HG03095 (cell line): ENCODE data around the gene KCTD7.
"Not testable (repeated sequence)": the region's sequence is repeated elsewhere in the genome, so short reads cannot be mapped to it uniquely, and the experiment has no call there.

Experiments
- ATAC-seq: cut with Tn5 transposase; IDR thresholded peaks from one replicate; pipeline ENCODE4 v1.9.1; 2021; ENCODE audit warnings: moderate library complexity; ENCODE audit not compliant: unreplicated experiment

The KCTD7 gene

DNA sequence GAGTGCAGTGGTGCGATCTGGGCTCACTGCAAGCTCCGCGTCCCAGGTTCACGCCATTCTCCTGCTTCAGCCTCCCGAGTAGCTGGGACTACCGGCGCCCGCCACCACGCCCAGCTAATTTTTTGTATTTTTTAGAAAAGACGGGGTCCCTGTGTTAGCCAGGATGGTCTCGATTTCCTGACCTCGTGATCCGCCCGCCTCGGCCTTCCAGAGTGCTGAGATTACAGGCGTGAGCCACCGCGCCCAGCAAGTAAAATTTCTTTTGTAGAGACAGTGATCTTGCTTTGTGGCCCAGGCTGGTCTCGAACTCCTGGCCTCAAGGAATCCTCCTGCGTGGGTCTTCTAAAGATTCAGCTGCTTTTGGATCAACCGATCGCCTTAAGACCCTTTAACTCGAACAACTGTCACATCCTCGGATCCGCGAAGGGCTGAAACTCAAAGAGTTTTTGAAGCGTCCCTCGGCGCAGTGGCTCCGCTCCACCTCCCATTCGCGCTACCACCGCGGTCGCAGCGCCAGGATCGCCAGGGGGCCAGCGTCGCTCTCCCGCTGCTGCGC, 25.1 kb downstream of the KCTD7 start:
- not testable (repeated sequence) for ATAC-seq

DNA sequence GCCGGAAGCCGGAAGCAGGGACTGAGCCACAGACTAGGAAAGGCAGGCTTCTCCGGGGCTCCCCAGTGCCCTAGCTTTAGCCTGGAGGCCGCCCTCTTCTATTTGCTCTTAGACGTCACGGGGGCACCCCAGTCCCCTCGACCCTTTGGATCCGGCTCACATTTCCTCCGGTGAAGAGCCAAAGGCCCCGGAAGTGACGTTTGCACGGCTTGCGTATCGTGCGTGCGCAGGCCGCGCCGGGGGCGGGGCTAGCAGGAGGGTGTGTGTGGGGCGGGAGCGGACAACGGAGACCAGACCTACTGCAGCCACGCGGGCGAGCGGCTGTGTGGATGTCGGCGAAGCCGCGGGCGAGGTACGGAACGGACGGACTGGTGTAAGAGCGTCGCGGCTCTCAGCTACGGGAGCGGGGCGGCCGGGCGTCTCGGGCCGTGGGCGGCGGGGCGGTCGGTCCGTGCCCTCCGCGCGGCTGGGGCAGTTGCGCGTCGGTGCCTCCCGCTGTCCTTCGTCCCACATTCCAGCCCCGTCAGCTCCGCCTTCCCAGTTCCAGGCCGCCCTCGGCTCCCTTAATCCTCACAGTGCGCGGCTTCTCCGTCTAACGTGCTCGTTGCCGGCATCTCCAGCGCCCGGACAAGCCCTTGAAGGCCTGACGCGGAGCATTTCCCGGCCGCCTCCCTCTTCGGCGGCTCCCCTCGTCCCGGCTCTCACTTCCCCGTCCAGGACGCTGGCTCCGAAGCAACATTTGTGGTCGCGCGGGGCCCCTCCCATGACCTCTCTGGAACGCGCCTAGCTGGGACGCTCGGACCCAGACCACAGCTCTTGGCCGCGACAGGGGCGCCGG, 25.8 kb downstream of the KCTD7 start:
- ATAC-seq, result peak; percentile 87

DNA sequence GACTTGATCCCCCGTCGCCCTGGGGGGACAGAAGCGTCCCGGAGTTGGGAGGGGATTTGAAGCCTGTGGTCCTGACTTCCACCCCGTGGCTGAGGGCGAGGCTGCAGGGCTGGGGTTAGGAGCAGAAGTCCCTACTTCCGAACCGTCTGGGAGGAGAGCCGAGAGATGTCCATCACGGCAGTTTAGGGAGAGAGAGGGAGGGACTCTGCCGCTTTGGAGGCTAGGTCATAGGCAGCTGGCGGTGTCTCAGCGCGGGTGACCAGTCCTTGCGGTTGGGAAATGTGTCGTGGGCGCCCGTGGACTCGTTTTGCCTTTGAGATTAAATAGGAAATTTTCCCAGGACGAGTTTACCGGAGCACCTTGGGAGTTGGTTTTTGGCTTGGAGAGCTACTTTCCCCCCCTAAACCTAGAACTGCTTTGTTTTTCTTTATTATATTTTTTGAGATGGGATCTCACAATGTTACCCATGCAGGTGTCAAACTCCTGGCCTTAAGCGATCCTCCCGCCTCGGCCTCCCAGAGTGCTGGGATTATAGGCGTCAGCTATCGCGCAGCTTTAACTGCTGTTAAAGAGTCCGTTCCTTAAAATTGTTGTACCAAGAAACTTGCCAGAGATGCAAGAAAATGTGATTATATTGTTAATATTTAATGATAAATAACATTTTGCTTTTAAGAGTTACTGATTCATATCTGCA, 26.6 kb downstream of the KCTD7 start:
- ATAC-seq, result peak; percentile 10

DNA sequence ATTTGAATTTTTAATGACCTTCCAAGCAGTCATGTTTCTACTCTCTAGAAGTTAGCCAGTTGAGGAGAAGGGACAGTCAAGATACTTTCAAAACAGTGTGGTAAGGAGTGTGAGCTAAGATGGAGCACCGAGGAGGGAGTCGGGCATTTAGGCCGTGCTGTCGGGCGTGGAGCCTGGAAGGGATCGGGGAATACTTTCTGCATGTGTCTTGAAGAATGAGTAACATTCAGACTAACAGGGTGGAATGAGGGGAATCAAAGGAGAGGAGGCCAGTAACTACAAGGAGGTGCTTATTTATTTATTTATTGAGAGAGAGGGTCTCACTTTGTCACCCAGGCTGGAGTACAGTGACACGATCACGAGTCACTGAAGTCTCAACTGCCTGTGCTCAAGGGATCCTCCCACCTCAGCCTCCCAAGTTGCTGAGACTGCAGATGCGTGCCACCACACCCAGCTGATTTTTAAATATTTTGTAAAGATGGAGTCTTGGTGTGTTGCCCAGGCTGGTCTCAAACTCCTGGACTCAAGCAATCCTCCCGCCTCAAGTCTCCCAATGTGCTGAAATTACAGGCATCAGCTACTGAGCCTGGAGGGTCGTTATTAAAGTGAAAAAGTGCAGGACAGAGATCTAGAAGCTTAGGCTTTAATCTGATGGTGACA, 27.3 kb downstream of the KCTD7 start:
- ATAC-seq, result not testable (repeated sequence)

DNA sequence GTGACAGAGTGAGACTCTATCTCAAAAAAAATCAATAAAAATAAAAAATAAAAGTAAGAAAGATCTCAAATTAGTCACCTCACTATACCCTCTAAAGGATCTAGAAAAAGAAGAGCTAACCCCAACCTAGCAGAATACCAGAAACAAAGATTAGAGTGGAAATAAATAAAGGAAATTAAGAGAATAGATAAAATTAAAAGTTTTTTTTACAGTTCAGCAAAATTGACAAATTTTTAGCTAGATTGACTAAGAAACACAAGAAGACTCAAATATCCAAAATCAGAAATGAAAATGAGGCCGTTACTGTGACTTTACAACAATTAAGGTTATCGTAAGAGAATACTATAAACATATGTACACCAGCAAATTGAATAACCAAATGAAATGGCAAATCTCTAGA, 29.1 kb downstream of the KCTD7 start:
- ATAC-seq, result no peak

DNA sequence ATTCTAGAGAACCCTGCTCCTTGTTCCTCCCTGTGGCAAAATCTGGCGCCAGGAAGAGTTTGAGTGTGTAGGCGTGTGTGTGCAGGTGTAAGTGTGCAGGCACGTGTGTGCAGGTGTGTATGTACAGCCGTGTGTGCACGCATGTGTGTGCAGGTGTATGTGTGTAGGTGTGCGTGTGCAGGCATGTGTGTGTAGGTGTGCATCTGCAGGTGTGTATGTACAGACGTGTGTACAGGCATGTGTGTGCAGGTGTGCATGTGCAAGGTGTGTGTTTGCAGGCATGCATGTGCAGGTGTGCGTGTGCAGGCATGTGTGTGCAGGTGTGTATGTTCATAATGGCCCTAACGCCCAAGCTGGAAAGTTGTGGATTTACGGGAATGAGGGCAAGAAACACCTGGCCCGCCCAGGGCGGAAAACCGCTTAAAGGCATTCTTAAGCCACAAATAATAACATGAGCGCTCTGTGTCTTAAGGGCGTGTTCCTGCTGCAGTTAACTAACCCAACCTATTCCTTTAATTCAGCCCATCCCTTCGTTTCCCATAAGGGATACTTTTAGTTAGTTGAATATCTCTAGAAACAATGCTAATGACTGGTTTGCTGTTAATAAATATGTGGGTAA, 34.1 kb downstream of the KCTD7 start:
- ATAC-seq, result no peak

DNA sequence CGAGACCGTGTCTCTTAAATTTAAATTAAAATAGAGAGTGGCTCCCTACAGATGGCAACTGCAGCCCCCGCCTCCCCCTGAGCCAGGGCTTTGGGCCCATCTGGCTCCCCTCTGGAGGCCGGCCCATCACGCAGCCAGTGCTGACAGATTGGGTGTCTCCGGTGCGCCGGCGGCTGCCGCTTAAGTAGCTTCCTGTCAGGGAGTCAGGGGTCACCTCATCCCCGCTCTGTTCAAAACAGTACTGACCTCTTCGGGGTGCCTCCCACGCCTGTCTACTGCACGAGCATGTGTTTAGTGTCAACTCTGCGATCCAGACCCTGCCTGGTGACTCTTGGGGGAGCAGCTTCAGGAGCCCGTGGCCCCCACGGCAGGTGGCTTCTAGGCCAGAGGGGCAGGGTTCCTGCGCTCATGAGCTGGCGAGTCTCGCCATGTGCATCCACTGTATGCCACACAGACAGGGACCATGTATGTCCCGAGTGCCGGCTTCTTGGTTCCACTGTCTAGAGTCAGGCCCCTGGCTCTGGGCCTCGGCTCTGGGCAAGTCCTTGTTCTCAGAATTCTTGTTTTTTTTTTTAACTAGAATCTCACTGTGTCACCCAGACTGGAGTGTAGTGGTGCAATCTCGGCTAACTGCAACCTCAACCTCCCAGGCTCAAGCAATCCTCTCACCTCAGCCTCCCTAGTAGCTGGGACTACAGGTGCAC, 36.1 kb downstream of the KCTD7 start:
- ATAC-seq, result no peak

DNA sequence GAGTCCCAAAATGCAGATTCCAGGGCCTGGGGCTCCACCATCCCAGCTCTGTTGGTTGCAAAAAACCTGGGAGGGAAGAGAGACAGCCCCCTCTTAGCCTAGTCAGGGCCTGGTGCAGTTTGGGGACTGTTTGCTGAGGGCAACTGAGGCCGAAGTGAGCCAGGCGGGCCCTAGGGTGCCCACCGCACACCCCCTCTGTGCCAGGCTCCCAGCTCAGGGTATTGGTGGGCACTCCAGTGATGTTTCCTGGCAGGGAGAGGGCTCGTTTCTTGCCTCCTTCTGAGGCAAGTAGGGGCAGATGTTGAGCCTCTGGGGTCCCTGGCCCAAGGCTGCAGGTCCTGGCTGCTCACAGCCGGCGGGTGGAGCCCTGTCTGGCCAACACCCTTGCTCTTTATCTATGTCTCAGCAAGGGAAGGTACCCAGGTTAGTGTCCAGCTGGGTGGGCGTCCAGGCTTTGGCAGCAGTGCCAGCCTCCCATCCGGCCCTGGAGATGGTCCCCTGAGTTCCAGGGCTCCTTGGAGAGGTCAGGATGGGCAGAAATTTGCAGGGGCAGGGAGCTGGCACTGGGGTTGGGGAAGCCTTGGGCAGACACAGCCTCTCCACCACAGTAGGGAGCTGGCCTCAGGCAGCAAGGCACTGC, 37.8 kb downstream of the KCTD7 start:
- no peak for ATAC-seq

DNA sequence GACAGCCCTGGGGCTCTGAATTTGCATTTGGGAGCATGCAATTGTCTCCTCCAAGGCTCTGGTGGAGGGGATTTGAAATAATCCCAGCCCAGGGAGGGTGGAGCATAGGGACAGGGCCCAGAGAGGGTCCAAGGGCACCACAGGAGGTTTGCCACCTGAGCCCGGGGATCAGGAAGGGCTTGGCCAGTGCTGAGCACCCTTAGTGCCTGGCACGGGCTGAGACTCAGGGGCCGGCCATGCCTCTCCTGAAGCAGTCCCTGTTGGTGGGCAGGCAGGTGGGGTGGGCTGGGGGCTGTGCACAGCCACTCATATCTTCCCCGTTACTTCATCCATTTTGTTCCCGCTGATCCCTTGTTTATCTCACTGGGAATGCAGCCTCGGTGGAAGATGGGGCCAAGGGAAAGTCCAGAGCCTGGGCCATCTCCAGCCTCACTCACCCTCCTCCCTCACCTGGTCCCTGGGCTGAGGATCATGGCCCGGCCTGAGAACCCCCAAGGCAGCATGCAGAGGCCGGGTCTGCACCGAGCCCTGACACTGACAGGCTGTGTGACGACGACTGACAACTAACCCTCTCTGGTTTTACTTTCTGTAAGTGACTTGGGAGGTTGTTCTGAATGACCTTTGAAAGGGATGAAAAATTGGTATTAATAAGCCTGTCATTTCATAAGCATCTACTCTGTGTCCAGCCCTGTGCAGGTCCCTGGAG, 38.5 kb downstream of the KCTD7 start:
- ATAC-seq, result no peak

DNA sequence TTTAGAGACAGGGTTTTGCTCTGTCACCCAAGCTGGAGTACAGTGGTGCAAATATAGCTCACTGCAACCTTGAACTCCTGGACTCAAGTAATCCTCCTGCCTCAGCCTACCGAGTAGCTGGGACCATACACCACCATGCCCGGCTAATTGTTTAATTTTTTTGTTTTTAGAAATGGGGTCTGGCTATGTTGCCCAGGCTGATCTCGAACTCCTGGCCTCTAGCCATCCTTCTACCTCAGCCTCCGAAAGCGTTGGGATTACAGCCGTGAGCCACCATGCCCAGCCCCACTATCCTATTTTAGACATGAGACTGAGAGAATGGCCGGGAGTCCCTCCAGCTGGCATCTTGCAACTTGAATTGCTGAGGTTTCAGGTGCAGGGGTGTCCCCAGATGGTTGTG, 39.4 kb downstream of the KCTD7 start:
- no peak for ATAC-seq

DNA sequence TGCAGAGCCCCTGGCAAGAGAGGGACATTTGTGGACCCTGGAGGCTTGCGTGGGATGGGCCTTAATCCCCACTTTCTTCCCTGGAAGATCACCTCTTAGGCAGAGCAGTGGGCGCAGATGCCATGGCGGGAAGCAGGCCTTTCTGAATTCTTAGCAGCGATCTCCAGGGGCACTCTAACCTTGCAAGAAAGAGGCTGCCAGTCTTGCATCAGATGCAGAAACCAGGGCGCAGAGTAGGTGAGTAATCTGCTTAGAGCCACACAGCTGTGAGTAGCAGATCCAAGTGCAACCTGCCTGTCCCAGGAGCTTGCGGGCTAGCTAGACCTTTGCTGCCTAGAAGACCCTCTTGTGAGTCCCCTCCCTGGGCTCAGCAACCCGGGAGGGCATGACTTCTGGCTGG, 40.0 kb downstream of the KCTD7 start:
- ATAC-seq, result no peak

DNA sequence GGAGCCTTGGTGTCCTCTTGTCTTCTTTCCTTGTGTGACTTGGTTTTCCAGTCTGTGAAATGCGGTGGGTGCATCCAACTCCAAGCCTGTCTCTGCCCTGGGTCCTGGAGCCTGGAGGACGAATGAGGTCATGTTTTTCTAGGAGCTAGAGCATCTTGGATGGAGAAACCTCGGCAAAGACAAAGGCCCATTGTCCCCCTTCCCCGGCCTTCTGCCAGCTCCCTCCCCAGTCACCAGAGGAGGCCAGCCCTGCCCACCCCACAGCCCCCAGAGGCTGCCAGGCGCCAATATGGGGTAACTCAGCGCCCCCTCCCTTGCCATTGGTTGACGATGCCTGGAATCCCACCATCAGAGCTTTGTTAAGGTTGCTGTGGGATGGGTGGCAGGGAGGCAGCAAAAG, 40.4 kb downstream of the KCTD7 start:
- no peak for ATAC-seq

DNA sequence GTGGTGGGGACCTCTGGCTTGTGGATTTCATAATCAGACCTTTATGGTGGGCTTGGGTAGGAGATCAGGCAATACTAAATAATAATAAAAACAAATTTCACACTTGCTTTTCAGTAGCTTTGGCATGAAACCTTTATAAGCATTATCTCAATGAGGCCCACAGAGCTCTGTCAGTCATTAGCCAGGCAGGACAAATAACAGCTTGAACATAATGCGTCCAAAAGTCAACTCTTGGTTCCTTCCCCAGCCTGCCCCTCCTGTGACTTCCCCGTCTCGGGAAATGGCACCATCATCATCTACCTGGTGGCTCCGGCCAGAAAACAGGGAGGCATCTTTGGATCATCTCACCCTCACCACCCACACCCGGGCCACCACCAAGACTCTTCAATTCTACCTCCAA, 40.8 kb downstream of the KCTD7 start:
- no peak for ATAC-seq

DNA sequence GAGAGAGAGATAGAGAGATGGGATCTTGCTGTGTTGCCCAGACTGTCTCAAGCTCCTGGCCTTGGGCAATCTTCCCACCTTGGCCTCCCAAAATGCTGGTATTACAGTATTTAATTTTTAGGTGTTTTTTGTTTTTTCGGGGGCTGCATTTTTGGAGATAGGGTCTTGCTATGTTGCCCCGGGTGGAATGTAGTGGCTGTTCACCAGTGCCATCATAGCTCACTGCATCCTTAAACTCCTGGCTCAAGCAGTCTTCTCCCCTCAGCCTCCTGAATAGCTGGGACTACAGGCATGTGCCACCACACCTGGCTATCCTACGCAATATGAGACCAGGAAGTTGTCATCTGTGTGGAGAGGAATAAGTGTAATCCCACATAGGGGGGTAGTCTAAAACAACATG, 42.4 kb downstream of the KCTD7 start:
- no peak for ATAC-seq

DNA sequence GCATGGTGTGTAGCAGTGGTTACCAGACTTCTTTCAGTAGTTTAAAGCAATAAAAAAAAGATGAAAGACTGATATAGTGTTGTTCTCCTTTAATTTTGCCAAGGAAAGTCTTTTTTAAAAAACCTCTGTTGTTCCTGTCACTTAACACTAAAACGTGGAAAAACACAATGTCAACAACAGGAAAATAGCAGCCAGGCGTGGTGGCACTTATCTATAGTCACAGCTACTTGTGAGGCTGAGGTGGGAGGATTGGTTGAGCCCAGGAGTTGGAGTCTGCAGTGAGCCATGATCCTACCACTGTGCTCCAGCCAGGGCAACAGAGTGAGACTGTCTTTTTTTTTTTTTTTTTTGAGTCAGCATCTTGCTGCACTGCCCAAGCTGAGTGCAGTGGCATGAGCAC, 42.8 kb downstream of the KCTD7 start:
- not testable (repeated sequence) for ATAC-seq

DNA sequence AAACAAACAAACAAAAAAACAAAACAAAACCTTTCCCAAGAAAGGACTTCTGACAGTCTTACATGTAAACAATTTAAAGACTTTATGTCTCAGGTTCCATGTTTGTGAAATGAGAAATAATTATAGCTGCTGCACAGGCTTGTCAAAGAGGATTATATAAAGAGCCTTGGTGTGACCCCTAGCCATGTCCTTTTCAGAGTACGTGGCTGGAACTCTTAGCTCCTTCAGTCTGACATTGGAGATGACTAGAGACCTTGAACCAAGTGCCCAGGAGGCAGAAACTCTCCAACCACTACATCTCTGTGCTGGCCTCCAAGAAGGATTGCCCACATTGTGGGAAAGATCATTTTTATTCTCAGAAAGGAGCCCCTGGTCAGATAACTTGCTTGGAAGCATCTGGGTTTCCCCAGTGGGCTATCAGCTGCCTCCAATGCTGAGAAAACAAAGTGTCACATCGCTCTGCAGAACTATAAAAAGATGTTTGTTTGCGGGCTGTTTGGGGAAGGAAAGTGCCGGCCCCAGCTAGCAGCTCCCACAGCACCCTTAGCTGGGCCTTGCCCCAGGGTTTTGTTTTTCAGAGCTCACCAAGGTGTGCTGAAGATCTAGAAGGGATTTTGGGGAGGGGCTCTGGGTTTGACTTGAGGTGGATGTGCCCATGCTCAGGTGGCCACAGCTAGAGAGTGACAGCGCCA, 43.9 kb downstream of the KCTD7 start:
- not testable (repeated sequence) for ATAC-seq

DNA sequence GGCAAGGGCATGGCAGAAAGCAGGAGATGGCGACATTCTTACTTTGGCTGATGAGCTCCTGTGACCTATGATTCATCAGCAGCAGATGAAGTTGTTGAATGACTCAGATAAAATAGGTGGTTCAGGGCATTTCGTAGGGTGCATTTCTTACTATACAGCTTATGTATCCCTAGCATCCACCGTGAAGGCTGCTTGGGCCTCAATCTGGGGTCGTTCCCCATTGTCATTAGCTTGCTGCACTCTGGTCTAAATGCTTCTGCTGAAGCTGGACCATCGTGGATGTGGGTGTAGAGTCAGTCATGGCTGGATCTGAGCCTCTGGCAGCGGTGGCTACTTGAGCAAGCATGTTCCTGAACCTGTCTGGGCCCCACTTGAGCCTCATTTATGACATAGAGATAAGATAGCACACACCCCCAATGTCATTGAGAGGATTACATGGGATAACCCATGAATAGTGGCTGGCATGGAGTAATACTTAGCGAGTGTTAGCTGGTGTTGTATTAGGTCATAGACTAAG, 44.5 kb downstream of the KCTD7 start:
- not testable (repeated sequence) for ATAC-seq

DNA sequence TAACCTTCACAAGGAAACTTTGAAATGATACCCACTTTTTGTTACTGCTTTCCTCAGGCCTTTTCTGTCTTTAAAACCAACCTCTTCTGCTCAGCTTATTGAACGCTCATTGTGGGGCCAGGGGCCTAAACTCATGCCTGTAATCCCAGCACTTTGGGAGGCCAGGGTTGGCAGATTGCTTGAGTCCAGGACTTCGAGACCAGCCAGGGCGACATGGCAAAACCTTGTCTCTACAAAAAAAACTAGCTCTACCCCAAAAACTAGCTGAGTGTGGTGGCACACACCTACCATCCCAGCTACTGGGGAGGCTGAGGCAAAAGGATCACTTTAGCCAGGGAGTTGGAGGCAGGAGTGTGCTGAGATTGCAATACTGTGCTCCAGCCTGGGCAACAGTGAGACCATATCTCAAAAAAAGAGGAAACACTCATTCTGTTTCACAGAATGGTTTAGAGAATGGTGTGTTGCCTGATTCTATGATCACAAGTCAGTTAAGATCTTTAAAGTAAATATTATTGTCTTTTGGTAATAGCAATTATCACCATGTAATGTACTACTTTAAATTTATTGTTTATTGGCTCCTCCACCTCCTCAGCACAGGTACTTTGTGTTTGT, 51.1 kb downstream of the KCTD7 start:
- ATAC-seq, result no peak
